ENCODE data around the gene FAM89A.
A peak's percentile ranks its signal among the peaks of the same experiment; 100 is the strongest.

Gene FAM89A

DNA sequence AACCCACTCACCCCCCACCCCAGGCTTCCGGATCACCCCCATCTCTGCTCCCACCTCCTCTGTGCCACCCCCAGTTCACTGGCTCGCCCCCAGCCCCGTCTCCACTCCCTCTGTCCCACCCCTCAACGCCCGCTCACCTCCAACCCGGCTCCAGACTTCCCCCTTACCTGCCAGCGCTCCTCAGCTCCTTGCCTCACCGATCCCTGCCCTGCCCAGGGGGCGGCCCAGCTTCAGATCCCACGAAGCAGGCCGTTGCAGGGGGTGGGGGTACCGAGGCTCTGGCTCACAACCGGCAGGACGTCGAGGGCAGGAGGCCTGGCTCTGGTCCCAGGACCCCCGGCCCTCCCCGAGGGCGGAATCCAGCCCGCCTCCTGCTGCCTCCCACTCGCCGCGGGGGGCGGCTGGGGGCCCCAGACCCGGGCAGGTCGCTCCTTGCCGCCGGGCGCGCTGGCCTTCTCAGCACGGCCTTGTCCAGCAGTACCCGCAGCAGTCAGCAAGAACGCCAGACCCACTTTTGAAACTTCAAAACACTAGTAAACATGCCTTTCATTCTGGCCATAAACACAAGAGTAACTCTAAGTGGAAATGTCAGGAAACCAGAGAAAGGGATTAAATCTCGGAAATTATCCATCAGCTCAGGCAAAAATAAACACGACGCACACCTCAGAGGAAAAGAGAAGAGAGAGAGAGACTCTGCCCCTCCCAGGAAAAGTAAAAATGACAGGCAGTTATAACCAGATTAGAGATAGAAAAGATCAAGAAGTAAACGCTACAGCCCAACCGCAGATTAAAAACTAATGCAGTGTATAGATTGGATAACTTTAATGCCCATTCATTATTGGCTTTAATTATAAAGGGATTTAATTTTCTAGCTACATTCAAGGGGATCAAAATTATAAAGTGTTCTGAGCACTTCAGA is 1.0 kb upstream of the FAM89A start:
- DNase-seq (ENCODE audit: extremely low read depth, low read depth) = no peak
- H3K4me3 ChIP-seq (replicated peaks; ENCODE audit: low read depth, low read length) = peak overlapping the region; percentile 70
- TF ChIP-seq, protein P1, sequence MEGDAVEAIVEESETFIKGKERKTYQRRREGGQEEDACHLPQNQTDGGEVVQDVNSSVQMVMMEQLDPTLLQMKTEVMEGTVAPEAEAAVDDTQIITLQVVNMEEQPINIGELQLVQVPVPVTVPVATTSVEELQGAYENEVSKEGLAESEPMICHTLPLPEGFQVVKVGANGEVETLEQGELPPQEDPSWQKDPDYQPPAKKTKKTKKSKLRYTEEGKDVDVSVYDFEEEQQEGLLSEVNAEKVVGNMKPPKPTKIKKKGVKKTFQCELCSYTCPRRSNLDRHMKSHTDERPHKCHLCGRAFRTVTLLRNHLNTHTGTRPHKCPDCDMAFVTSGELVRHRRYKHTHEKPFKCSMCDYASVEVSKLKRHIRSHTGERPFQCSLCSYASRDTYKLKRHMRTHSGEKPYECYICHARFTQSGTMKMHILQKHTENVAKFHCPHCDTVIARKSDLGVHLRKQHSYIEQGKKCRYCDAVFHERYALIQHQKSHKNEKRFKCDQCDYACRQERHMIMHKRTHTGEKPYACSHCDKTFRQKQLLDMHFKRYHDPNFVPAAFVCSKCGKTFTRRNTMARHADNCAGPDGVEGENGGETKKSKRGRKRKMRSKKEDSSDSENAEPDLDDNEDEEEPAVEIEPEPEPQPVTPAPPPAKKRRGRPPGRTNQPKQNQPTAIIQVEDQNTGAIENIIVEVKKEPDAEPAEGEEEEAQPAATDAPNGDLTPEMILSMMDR (IDR thresholded peaks at IDR 0.05; ENCODE audit: low read depth, low read length, missing control alignments) = no peak

DNA sequence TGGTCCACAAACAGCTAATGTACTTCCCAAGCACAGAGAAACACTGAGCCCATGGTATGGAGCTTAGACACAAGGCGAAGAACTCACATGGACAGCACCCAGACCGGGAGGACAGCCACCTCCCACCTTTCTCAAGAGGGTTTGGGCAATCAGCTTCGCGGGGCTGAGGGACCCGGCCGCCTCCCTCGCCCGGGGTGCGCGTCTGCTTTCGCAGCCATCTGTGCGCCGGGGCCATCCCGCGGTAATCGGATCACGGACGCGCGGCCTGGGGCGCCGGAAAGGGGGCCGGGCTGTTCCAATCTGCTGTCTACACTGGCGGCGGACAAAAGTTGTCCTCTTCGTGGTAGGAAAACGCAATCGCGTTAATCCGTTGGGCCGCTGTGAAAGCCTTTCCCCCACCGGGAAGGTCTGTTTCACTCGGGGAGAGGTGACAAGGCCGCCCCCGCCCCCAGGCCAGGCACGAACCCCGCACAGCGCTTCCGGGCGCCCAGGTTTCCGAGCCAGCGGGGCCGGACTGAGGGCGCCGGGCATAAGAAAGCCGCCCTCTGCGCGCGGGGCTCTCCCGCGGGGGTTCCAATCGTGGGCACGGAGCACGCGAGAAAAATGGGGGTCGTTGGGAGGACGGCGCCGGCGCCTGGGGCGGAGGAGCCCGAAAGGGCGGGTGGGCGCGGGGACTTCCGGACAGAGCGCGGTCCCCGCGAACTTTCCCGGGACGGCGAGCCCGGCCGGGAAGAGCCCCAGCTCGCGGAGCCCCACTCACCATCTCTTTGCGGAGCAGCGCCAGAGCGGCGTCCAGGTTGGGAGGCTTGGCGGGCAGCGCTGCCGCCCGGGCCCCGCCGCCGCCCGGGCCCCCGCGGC is 664 bp downstream of the FAM89A start:
- DNase-seq (ENCODE audit: extremely low read depth, low read depth) = no peak
- TF ChIP-seq, protein P1 (IDR thresholded peaks at IDR 0.05; ENCODE audit: low read depth, low read length, missing control alignments) = no peak
- H3K4me3 ChIP-seq (replicated peaks; ENCODE audit: low read depth, low read length) = peak overlapping the region; percentile 70

DNA sequence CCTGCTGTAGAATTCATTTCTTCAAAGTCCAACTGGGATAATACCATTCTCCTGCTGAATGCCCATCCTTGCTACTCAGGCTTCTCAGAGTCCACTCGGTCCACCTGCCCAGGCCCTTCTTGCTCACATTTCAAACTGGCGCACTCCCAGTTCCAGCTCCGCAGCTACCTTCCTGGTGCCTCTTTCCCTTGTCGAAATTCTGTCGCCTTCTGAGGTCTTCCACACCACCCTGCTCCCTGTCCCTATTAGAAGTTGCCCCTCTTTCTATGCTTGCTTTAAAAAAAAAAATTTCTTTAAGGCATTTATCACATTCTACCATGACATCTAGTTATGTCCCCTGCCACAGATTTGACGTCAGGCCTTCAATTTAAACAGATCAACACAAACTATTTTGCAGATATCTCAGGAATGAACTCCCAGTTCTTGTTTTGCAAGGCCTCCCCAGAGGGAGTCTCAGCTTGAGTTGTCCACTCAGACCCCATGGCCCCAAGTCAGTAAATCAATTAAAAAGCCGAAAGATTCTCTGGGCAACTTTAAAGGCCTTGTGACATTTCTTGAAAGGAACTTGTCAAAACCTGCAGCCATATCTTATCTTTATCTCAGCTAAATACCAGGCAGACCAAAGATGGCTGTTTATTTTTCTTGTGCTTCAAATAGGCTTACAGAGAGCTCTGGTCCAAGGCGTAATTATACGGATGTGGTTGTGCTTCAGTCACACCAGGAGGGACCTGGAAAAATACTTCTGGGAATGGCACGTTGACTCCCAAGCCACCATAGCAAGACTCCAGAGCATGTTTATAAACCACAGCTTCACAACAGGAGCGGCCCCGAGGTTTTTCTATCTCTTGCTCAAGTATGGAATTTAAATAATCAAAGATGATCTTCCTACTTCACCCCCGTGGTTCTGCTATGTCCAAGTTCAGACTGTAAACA is 2.2 kb downstream of the FAM89A start:
- no peak overlapping the region for H3K4me3 ChIP-seq (replicated peaks; ENCODE audit: low read depth, low read length)
- TF ChIP-seq, protein P1 (IDR thresholded peaks at IDR 0.05; ENCODE audit: low read depth, low read length, missing control alignments) = no peak
- no peak for DNase-seq (ENCODE audit: extremely low read depth, low read depth)

- H3K4me3 ChIP-seq (replicated peaks; ENCODE audit: low read depth, low read length) = no peak overlapping the region
- TF ChIP-seq, protein P1 (IDR thresholded peaks at IDR 0.05; ENCODE audit: low read depth, low read length, missing control alignments) = no peak
- DNase-seq (ENCODE audit: extremely low read depth, low read depth) = no peak
Measured at GRCh38 chr1:231036416-231036815, 3.6 kb downstream of the FAM89A start.

DNA sequence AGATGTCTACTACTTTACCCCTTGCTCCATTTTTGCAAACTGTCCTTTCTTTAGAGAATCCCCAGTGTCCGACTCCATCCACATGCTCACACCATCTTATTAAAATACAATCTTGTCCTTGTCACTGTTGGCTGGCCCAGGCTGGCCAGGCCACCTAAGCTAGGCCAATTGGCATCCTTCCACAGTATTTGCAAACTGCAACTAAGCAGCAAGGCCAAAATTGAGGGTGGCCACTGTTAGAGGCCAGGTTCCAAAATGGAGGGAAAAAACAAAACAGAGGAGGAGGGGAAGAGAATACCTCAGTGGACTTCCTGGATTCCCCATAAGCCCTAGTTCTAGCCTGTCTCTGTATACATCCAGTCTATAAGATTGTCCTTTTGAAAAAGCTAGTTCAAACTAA is 4.3 kb downstream of the FAM89A start:
- DNase-seq (ENCODE audit: extremely low read depth, low read depth) = no peak
- TF ChIP-seq, protein P1 (IDR thresholded peaks at IDR 0.05; ENCODE audit: low read depth, low read length, missing control alignments) = no peak

GRCh38 chr1:231032963-231033362 is 7.1 kb downstream of the FAM89A start:
- no peak overlapping the region for H3K4me3 ChIP-seq (replicated peaks; ENCODE audit: low read depth, low read length)
- TF ChIP-seq, protein P1 (IDR thresholded peaks at IDR 0.05; ENCODE audit: low read depth, low read length, missing control alignments) = no peak
- peak; percentile 20 for DNase-seq (ENCODE audit: extremely low read depth, low read depth)

More for the DNA sequence above, 4.3 kb downstream of the FAM89A start:
- no peak overlapping the region for H3K4me3 ChIP-seq (replicated peaks; ENCODE audit: low read depth, low read length)
